Measurements from ENCODE around the gene SYT17. TPM values are rescaled to one million over a fixed set of nuclear protein-coding genes. Genes with fewer than 3 reads are reported as not detected.

The SYT17 gene
- total and polyA plus RNA-seq, 4 donors: 3.4 to 13.1 (median 8.6) TPM

GRCh38 chr16:19210280-19210924 lies 42.4 kb downstream of the SYT17 start:
- peaks cover 0 to 3% (median 0%) of the 10 kb centered on the region in 5 donors for H3K4me1 ChIP-seq (ENCODE audit: control insufficient read depth in 5 of 5, insufficient read depth in 5 of 5, low read length in 5 of 5)
- H3K9me3 ChIP-seq (ENCODE audit: control insufficient read depth in 4 of 4, insufficient read depth in 3 of 4, low read length in 3 of 4): peaks cover 0 to 2% (median 0%) of the 10 kb centered on the region in 4 donors
- DNase-seq (peak in 2 of 3 donors; percentile 14 to 21), ATAC-seq (ENCODE audit: insufficient read depth, low FRiP score) (no peak)
- no peak for TF ChIP-seq CTCF (IDR thresholded peaks at IDR 0.05; ENCODE audit: control extremely low read depth, extremely low read depth)
- WGBS, 2 donors: 61 to 78% methylated on average over 9 of the region's 9 CpGs
- no peak overlapping the region for H3K4me3 ChIP-seq
- H3K36me3 ChIP-seq (ENCODE audit: control insufficient read depth in 4 of 4, insufficient read depth in 4 of 4, low read length in 4 of 4): peaks cover 0 to 5% (median 1%) of the 10 kb centered on the region in 4 donors
- no peak overlapping the region for H3K9ac ChIP-seq (ENCODE audit: insufficient read depth in 1 of 2, low read length in 2 of 2)
- no peaks in the 10 kb centered on the region for H3K27me3 ChIP-seq (ENCODE audit: control insufficient read depth in 3 of 3, insufficient read depth in 3 of 3, low read length in 2 of 3)
- no peak overlapping the region for H3K27ac ChIP-seq (ENCODE audit: low read depth in 1 of 2, low read length in 1 of 2)

GRCh38 chr16:19210968-19211367 lies 42.9 kb downstream of the SYT17 start:
- WGBS, 2 donors: 64 to 68% methylated on average over 12 of the region's 12 CpGs
- DNase-seq: no peak
- Histone ChIP-seq H3K9me3 (ENCODE audit: control insufficient read depth in 4 of 4, insufficient read depth in 3 of 4, low read length in 3 of 4) (peaks cover 0 to 2% (median 0%) of the 10 kb centered on the region in 4 donors), H3K4me3 (no peak overlapping the region), H3K9ac (ENCODE audit: insufficient read depth in 1 of 2, low read length in 2 of 2) (no peak overlapping the region), H3K27me3 (ENCODE audit: control insufficient read depth in 3 of 3, insufficient read depth in 3 of 3, low read length in 2 of 3) (no peaks in the 10 kb centered on the region), H3K27ac (ENCODE audit: low read depth in 1 of 2, low read length in 1 of 2) (no peak overlapping the region), H3K36me3 (ENCODE audit: control insufficient read depth in 4 of 4, insufficient read depth in 4 of 4, low read length in 4 of 4) (peaks cover 0 to 5% (median 1%) of the 10 kb centered on the region in 4 donors), H3K4me1 (ENCODE audit: control insufficient read depth in 5 of 5, insufficient read depth in 5 of 5, low read length in 5 of 5) (peaks cover 0 to 3% (median 0%) of the 10 kb centered on the region in 5 donors)
- ATAC-seq (ENCODE audit: insufficient read depth, low FRiP score): no peak
- no peak for TF ChIP-seq CTCF (IDR thresholded peaks at IDR 0.05; ENCODE audit: control extremely low read depth, extremely low read depth)

GRCh38 chr16:19212059-19212458 lies 44.0 kb downstream of the SYT17 start:
- H3K9me3 ChIP-seq (ENCODE audit: control insufficient read depth in 4 of 4, insufficient read depth in 3 of 4, low read length in 3 of 4): peaks cover 0 to 2% (median 0%) of the 10 kb centered on the region in 4 donors
- peaks cover 0 to 5% (median 1%) of the 10 kb centered on the region in 4 donors for H3K36me3 ChIP-seq (ENCODE audit: control insufficient read depth in 4 of 4, insufficient read depth in 4 of 4, low read length in 4 of 4)
- no peak overlapping the region for H3K4me3 ChIP-seq
- peaks cover 0 to 3% (median 0%) of the 10 kb centered on the region in 5 donors for H3K4me1 ChIP-seq (ENCODE audit: control insufficient read depth in 5 of 5, insufficient read depth in 5 of 5, low read length in 5 of 5)
- WGBS, 2 donors: 90 to 94% methylated on average over 5 of the region's 5 CpGs
- no peak for ATAC-seq (ENCODE audit: insufficient read depth, low FRiP score)
- TF ChIP-seq CTCF (IDR thresholded peaks at IDR 0.05; ENCODE audit: control extremely low read depth, extremely low read depth): no peak
- no peaks in the 10 kb centered on the region for H3K27me3 ChIP-seq (ENCODE audit: control insufficient read depth in 3 of 3, insufficient read depth in 3 of 3, low read length in 2 of 3)
- H3K9ac ChIP-seq (ENCODE audit: insufficient read depth in 1 of 2, low read length in 2 of 2): no peak overlapping the region
- no peak for DNase-seq
- H3K27ac ChIP-seq (ENCODE audit: low read depth in 1 of 2, low read length in 1 of 2): no peak overlapping the region

All from lung (tissue), 12 donors.